Muscle of back (tissue), 11 donors: ENCODE measurements around the gene RBFA. TPM values are rescaled to one million over a fixed set of nuclear protein-coding genes. Genes with fewer than 3 reads are reported as not detected.
"Not testable (repeated sequence)": the region's sequence is repeated elsewhere in the genome, so short reads cannot be mapped to it uniquely, and the experiment has no call there.

Experiments used
- DNase-seq, 3 donors: peaks; one replicate each; pipeline versions ENCODE4 v3.0.0 to v3.0.0-alpha.2; 2013
- polyA plus RNA-seq, 10 donors: library from polyadenylated mRNA; unstranded; fragments of 120-200 nt; gene quantifications; one replicate each; pipeline ENCODE4 v1.2.1, GENCODE V29; 2013; ENCODE audit not compliant: insufficient read length in 10 of 10

The RBFA gene
- polyA plus RNA-seq, 10 donors: 19.7 to 36.5 (median 25.5) TPM

DNA sequence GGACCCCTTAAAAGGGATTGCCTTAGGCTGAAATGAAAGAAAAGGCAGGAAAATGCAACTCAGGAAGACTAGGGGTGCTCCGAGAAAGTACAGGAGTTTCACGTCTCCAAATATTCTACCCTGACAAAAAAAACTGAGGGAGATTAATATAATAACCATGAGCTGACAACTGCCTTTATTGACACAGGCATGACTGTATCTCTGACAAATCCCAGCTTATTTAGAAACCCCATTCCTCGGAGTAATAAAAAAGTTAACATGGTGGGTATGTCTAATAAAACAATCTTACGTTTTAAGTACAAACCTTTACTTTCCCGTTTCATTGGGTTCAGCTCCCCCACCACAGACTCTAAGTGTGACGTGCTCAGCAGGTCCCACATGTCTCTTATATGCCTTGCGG is 7.9 kb upstream of the RBFA start:
- no peak for DNase-seq

DNA sequence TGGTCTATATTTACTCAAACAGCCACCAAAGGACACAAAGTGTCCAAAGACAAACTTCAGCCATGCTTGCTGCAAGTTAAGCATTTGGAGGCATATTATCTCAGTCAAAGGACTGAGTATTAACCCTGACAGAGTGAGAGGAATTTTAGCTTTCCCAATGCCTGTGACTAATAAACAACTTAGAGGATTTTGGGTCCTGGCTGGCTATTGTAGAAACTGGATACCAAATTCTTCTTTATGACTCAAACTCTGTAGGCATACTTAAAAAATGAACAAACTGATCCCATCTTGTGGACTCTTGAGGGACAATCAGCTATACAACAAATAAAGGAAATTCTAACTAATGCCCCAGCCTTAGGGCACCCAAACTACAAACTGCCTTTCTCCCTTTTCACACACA is 6.5 kb upstream of the RBFA start:
- not testable (repeated sequence) for DNase-seq

DNA sequence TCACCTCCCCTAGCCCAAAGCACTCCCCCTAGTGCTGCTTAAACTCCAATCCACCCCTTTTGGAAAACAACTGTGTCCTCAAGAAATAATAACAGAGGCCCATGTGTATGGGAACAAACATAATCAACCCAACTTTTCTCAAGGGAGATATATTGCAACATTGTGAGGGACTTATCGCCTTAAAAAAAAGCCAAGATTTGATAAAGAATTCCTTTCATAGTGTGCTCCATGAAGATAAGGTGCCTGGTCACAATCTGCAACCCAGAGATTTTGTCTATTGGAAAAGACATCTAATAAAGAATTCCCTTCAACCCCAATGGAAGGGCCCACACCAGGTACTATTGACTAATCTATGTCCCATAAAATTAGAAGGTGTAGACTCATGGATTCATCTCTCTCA is 4.5 kb upstream of the RBFA start:
- no peak for DNase-seq

DNA sequence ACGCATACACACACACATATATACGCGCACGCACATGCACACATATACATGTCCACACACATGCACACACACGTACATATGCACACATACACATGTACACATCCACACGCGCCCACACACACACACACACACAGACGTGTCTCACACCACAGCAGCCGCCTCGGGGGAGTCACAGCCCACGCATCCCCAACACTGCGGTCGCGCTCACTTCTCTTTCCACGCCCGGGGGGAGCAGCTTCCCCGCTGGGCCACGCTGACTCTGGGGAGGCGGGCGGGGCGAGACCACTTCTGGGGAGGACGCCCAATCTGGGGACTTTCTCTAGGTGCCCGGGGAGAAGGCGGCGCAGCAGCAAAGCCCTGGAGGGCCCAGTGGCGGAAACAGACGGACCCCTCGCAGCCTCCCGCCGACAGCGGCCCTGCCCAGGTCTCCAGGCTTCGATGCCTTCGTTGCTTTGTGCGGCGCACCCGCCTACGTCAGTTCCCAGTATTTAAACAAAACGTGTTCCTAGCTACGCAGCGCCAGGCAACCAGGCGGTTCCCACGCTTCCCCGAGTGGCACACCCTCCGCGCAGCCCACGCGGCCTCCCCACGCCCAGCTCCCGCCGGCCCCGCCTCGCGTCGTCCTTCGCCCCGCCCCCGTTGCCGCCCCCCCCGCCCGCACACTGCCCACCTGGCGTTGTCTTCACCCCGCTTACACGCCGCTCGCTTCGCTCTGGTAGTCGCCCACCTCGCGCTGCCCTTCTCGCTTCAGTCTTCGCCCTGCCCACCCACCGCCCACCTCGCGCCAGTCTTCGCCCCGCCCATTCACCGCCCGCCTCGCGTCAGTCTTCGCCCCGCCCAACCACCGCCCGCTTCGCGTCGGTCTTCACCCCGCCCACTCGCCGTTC is 810 bp upstream of the RBFA start:
- DNase-seq: no peak

DNA sequence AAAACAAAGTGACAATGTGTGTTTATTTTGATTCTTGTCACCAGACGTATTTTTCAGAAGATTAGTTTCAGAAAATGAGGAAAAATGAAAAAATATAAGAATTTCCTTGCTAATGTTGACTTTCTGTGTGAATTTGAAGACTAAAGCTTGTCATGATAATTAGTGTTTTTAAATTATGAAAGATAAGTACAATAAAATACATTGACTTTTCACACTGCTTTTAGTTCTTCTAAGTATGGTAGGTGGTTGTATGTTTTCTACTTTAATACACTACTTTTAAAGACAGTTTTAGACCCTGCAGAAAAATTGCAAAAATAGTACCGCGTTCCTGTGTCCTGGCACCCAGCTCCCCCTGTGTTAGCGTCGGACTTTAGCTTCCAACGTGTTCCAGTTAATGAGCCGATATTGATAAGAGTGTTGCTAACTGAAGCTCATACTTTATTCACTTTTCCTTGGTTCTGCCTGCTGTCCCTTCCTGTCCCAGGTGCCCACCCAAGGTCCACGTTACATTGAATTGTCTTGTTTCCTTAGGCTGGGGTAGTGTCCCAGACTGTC is 695 bp downstream of the RBFA start:
- DNase-seq: peak in 1 of 3 donors; percentile 50

DNA sequence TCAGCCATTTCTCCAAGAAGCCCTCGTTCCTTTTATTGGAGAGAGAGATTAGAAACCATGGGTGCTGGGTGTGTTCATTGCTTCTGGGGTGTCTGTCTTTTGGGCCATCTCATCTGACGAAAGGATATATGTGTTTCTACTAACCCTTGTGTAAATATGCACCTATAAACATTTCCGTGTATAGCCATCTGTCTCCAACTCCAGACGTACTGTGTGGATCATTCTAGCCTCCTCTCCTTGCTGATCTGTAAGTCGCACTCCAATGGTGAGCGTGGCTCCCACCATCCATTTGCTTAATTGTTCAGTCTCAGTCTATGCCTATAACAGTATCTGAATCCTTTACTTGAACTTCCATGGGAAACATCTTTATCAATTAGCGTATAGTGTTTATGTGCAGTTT is 1.8 kb downstream of the RBFA start:
- no peak for DNase-seq

DNA sequence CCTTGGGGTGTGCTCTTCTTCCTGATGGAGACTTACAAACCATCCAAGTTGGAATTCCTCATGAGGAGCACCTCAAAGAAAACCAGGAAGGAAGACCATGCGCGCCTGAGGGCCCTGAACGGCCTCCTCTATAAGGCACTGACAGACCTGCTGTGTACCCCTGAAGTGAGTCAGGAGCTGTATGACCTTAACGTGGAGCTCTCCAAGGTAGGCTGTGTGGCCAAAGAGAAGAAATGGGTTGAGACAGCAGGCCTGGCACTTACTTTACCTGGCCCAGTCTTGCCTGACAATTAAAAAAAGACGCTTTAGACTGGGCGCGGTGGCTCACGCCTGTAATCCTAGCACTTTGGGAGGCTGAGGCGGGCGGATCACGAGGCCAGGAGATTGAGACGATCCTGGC is 3.1 kb downstream of the RBFA start:
- no peak for DNase-seq

DNA sequence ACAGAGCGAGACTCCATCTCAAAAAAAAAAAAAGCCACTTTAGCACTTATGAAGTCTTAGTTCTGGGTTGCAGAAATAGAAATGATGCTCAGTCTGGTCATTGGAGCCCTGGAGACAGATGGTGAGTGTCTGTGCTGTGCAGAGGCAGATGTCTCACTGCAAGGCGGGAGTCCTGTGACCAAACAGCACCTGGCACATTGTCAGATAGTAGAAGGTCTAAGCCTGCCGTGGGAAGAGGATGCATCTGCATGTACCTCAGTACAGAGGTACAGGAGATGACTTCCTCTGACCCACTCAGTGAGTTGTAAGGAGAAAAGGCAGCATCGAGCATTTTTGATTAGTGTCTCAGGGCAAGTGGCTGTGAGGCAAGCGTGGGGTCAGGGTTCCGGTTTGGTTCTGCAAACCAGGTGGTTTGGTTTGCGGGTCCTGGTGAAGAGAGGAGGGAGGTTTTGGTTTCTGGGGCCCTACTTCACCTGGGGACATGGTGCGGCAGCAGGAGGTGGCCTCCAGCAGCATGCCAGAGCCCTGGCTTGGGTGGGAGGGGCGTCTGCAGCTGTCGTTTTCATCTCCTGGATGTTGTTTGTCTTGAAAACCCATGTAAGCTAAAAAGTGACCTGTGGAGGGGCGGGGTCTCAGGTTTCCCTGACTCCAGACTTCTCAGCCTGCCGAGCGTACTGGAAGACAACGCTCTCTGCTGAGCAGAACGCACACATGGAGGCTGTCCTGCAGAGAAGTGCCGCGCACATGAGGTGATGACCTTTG is 3.8 kb downstream of the RBFA start:
- DNase-seq: no peak

DNA sequence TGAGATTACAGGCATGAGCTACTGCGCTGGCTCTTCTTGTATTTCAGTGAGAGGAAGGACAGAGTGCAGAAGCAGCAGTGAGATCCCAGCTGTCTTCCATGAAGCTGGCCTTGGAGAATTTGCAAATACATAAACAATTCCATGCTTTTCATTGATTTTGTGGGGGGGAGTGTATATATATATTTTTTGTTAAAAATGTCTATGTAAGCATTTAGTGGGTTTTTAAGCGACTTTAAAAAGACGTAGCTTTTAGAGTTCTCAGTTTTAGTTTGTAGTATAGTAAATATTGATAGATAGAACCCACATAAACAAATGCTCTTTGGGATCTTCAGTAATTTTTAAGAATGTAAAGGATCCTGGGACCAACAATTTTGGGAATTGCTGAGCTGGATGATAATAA is 6.3 kb downstream of the RBFA start:
- DNase-seq: no peak

DNA sequence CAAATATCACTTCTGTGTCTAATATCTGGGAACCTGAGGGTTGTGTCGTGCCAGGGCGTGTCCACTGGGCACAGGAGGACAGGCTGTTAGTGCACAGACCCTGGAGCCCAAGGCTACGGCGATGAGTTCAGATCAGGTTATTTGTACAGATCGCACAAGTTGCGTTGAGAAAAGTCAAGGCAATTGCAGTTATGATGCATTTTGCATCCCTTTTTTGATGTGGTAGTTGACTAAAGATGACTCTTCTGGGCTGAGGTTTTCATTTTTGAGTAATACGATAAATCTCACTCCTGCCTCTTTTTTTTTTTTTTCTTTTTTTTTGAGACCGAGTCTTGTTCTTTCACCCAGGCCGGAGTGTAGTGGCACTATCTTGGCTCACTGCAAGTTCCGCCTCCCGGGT is 7.2 kb downstream of the RBFA start:
- no peak for DNase-seq

DNA sequence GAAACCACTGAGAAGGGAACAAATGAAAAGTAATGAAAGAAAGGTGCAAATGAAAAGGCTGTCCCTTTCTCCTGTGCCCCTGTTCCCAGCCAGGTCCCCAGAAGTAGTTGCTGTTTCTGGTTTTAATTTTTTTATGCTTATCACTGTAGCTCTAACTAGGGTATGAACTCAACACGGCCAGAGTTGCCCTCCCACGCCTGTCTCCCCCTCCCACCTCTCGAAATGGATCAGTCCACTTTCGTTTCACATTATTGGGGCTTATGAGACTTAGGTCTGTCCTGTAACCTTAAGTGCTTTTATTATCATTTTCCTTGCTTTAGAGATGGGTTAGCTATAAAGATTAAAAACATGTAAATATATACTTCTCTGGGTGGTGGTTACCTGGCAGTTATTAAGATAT is 8.6 kb downstream of the RBFA start:
- no peak for DNase-seq

DNA sequence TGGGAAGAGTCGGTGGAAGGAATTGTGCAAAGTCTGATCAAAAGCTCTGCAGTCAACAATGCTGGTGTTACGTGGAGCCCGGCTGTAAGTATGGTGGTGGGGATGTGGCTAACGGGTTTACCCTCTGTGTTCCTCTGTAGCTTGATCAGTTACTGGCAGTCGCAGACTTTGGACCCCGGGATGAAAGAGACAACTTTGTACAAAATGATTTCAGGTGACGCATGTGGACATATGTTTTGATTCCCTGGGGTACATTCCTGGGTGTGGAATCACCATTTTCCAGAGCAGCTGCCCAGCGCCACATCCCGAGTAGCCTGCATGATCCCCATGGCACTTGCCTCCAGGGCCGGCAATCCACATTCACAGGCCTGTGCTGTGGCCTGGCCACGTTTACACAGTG is 9.8 kb downstream of the RBFA start:
- no peak for DNase-seq

DNA sequence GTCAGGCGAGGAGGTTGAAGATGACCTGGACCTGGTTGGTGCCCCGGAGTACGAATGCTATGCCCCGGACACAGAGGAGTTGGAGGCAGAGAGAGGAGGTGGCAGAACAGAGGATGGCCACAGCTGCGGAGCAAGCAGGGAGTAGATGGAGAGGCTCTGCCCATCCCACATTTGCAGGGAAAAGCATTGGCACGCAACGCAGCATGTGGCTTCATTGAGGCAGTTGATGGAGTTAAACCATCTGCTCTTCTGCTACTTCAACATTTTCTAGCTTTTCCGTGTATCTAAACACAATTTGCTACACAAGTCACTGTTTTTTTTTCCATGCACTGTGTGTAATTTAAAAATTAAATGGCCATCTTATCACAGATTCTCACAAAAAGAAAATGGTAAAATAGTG is 11.8 kb downstream of the RBFA start:
- DNase-seq: no peak

DNA sequence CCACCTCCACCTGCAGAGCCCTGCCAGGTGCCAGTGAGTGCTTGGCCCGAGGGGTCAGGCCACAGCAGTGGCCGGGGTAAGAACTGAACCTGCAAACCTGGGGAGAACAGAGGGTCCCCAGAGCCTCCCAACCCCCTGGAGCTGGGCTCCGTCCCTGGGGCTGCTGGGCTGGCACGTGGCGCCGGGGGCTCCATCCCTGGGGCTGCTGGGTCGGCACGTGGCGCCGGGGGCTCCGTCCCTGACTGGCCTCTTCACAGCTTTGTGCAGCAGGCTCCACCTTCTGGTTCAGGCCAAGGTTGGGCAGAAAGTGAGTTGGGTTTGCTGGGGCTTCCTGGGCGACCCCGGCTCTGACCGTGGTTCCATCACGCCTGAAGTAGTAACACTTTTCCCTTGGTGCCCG is 12.2 kb downstream of the RBFA start:
- DNase-seq: no peak

DNA sequence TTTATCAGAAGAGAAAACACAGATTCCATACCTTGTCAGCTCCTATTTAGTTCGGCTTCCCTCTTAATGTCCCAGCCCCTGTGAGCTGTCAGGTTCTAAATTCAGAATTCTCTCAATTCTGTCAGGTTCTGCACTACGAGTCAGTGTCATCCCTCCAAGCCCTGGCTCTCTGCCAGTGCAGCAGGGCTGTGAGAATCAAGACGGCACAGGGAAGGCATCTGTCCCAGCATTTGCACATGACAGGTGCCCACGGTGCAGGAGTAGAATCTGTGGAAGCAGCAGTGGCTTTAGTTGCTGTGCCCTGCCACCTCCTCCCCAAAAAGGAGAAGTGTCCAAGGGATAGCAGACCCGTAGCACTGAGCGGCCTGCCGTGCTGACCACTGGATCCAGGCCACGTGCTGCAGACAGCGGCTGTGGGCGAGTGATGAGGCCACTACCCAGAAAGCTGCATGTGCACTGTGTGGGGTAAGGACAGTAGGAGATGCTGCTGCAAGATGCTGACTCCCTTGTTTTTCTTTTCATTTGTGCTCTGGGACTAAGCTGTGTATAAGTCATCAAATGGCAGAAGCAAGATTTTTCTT is 12.8 kb downstream of the RBFA start:
- peak; percentile 36 to 44 (median 36) for DNase-seq

DNA sequence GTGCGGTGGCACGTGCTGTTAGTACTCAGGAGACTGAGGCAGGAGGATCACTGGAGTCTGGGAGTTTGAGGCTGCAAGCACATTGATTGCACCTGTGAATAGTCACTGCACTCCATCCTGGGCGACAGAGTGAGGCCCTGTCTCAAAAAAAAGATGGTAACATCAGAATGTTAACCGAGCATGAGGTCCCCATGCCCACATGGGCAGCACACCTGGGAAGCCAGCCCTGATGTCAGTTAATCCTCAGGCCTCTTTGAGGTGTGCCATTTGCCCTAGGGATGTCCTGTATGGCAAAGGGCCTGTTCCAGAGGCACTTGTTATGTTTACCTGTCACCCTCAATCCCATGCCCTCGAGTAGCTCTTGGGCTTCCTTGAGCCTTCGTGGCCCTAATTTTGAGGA is 16.6 kb downstream of the RBFA start:
- no peak for DNase-seq

DNA sequence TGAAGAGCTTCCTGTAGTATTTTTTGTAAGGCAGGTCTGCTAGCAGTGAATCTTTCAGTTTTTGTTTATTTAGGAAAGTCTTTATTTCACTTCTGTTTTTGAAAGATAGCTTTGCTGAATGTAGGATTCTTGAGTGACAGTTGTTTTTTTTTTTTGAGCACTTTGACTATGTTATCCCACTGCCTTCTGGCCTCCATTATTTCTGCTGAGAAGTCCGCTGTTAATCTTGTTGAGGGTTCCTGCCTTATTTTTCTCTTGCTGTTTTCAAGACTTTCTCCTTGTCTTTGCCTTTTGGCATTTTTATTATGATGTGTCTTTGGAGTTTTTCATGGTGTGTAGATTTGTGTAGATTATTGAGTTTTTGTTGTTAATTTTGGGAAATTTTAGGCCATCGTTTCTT is 21.9 kb downstream of the RBFA start:
- no peak for DNase-seq

DNA sequence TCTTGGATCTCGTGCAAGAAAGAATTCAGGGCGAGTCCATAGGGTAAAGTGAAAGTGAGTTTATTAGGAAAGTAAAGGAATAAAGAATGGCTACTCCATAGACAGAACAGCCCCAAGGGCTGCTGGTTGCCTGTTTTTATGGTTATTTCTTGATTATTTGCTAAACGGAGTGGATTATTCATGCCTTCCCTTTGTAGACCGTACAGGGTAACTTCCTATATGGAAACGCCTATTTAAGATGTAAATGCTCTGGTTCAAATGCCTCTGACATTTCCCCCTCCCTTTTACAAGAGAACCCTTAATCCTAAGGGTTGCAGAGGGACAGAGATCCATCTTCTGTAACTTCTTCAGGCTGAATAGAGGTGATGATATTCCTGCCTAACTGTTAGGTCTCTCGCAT is 25.7 kb downstream of the RBFA start:
- no peak for DNase-seq

DNA sequence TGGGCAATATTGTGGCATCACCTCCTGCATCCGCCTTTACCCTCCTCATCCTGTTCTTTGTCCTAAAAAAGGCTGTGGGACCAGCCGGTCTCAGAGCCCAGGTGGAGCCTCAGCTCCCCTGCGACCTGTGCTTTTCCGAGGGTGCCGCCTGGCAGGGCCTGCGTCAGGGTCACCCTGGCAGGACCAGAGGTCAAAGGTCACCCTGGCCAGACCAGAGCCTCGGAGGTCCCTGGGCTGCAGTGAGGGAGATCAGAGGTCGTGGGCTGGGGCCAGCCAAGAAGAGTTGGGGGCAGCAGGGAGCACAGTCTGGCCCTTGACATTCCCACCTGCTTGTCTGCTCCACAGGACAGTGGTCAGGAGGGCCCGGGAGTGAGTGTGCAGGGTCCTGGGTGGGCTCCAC is 31.5 kb downstream of the RBFA start:
- no peak for DNase-seq

DNA sequence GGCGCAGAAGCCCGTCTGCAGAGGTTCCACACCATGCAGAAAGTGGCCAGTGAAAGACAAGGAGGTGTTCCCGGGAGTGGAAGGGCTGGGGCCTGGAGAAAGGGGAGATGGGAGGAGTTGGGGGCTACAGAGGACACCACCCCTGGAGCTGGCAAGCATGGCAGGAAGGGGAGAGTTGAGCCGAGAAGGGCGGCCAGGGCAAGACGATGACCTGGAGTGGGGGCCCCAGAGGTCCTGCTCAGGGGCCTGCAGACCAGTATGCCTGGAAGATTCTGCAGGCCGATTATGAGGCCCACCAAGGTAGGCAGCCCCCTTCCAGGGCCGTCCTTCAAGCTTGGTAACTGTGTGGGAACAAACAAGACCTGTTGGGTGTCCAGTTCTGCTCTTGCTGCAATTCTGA is 33.1 kb downstream of the RBFA start:
- DNase-seq: no peak

DNA sequence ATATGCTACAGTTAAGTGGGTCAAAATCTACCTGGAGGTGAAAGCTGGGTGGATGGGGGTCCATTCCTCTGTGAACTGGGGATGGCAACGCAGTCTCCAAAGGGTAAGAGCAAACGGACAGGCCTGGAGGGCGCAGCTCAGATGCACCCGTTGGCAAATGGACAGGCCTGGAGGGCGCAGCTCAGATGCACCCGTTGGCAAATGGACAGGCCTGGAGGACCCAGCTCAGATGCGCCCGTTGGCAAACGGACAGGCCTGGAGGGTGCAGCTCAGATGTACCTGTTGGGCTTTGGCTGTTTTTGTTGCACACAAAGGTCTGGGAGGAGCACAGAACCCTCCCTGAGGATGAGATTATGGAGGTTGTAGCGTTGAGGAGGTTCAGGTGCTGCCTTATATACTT is 33.7 kb downstream of the RBFA start:
- no peak for DNase-seq

DNA sequence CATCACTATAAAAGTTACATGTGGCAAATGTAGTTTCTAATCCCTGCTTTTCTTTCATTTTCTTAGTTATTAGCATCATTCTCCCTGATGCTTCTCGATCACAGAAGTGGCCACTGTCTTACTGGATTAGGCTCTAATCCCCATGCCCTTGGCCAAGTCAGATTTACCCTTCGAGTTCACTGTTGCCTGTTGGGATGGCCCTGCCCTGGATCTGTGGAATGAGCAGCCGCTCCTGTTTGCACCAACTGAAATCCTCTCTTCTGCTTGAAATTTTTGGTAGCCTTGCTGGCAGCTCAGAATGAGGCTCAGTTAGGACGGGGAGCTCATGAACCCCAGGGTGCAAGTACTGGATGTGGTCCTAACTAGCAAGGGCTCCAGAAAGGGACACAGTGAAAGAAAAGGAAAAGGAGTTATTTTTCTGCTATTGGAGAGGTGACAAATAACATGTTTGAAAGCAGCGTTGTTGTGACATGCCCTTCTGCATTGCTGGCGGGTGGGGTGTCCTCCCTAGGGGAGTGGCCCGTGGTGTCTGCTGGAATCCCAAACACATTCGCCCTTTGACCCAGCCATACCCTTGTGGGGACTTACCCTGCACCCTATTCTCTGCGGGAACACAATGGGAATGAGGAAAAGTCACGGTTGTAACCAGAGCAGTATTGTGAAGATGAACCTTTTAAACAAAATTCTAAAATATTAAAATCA is 34.5 kb downstream of the RBFA start:
- DNase-seq: no peak
